NCI-H187 (cell line): ENCODE measurements around the gene TPK1.

Source experiments
- DNase-seq, 2 experiments: peaks; one replicate each; lab custom pipeline; 2025; lab: John Stamatoyannopoulos, UW

TPK1 gene

GRCh38 chr7:144407266-144407931 lies 428.5 kb downstream of the TPK1 start:
- no peak for DNase-seq

GRCh38 chr7:144404946-144405345 lies 430.9 kb downstream of the TPK1 start:
- DNase-seq, result no peak

- no peak for DNase-seq
Measured at GRCh38 chr7:144403649-144404061, 432.2 kb downstream of the TPK1 start, which contains the start of gene NOBOX. Gene NOBOX, minus strand, starts transcription at chr7:144403693.

GRCh38 chr7:144403102-144403501 lies 432.8 kb downstream of the TPK1 start:
- DNase-seq, result no peak
